OCI-LY1 (cell line): ENCODE data around the gene NUDCD3.

ENCODE experiments used
- H2AFZ ChIP-seq: fragments of 200-600 bp; sonication (generic), shearing (Covaris generic); 2 replicates; pipeline ENCODE4 v1.6.0; 2014; ENCODE audit warnings: antibody characterized with exemption, mild to moderate bottlenecking, low read length
- H3F3A ChIP-seq: fragments of 200-600 bp; sonication (generic), shearing (Covaris generic); 2 replicates; pipeline ENCODE4 v1.6.0; 2014; ENCODE audit warnings: mild to moderate bottlenecking, antibody characterized with exemption, low read length, moderate library complexity; ENCODE audit not compliant: insufficient read depth
- H3K27ac ChIP-seq: fragments of 200-600 bp; sonication (generic); 2 replicates; pipeline ENCODE4 v1.5.1; 2014; ENCODE audit warnings: low read length, mixed run types, mild to moderate bottlenecking, low read depth; ENCODE audit not compliant: poor library complexity, severe bottlenecking
- H3K27me3 ChIP-seq: fragments of 200-600 bp; sonication (generic); 2 replicates; pipeline ENCODE4 v1.6.0; 2014; ENCODE audit warnings: antibody characterized with exemption, mild to moderate bottlenecking, low read length, moderate library complexity; ENCODE audit not compliant: insufficient read depth
- H3K36me3 ChIP-seq: fragments of 200-600 bp; sonication (generic); 2 replicates; pipeline ENCODE4 v1.6.1; 2014; ENCODE audit warnings: mild to moderate bottlenecking, antibody characterized with exemption, low read length, moderate library complexity, mixed read lengths; ENCODE audit not compliant: insufficient read depth
- H3K4me1 ChIP-seq: fragments of 200-600 bp; sonication (generic); 2 replicates; pipeline ENCODE4 v1.5.1; 2014; ENCODE audit warnings: mild to moderate bottlenecking, low read length, moderate library complexity; ENCODE audit not compliant: insufficient read depth, severe bottlenecking
- H3K4me2 ChIP-seq: fragments of 200-600 bp; sonication (generic), shearing (Covaris generic); 2 replicates; pipeline ENCODE4 v1.6.1; 2014; ENCODE audit warnings: low read length
- H3K4me3 ChIP-seq: fragments of 200-600 bp; sonication (generic); 2 replicates; pipeline ENCODE4 v1.5.1; 2014; ENCODE audit warnings: low read length, low read depth, mild to moderate bottlenecking, mixed read lengths; ENCODE audit not compliant: poor library complexity, severe bottlenecking
- H3K79me2 ChIP-seq: fragments of 200-600 bp; shearing (Covaris generic); 2 replicates; pipeline ENCODE4 v1.6.1; 2016; ENCODE audit warnings: mixed run types, low read length, mixed read lengths; ENCODE audit not compliant: insufficient read depth
- H3K9ac ChIP-seq: fragments of 200-600 bp; sonication (generic), shearing (Covaris generic); 2 replicates; pipeline ENCODE4 v1.6.1; 2014; ENCODE audit warnings: mild to moderate bottlenecking, low read length, mixed read lengths
- H3K9me2 ChIP-seq: fragments of 200-600 bp; sonication (generic), shearing (Covaris generic); 2 replicates; pipeline ENCODE4 v1.6.1; 2014; ENCODE audit warnings: low read depth, mild to moderate bottlenecking, low read length, mixed read lengths
- H3K9me3 ChIP-seq: fragments of 200-600 bp; shearing (Covaris generic); 2 replicates; pipeline ENCODE4 v1.6.1; 2014; ENCODE audit warnings: low read length, mixed read lengths
- H4K20me1 ChIP-seq: fragments of 200-600 bp; sonication (generic), shearing (Covaris generic); 2 replicates; pipeline ENCODE4 v1.6.0; 2016; ENCODE audit warnings: mild to moderate bottlenecking, low read length; ENCODE audit not compliant: insufficient read depth
- EZH2 ChIP-seq: fragments of 200-600 bp; sonication (generic), shearing (Covaris generic); IDR thresholded peaks from 2 replicates; pipeline ENCODE4 v1.8.0; 2017; ENCODE audit warnings: borderline replicate concordance, mixed run types, mild to moderate bottlenecking, antibody characterized with exemption, low read length, moderate library complexity, mixed read lengths
- TF ChIP-seq, protein P1 (sequence below): fragments of 200-600 bp; sonication (generic), shearing (Covaris generic); IDR thresholded peaks from 2 replicates; pipeline ENCODE4 v1.5.1; 2017; ENCODE audit warnings: mild to moderate bottlenecking, antibody characterized with exemption, low read length, moderate library complexity, mixed read lengths

The NUDCD3 gene

DNA sequence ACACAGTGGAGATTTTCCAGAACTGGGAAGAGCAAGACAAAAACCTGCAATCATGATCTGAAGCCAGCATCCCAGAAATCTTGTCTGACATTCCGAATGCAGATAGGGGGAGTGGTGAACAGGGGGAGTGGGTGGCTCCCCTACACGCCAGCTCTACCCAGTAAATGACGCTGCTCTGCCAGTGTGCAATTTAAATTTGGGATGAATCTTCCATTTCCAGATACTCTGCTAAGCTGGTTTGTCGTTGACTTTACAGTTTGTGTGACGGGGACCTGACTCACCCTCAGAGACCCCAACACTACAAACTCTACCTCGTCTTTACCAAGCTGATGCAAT, 96.4 kb downstream of the NUDCD3 start:
- Histone ChIP-seq H4K20me1 (no peaks in the 10 kb centered on the region), H3K9me2 (no peaks in the 10 kb centered on the region), H3K36me3 (peaks cover 62% of the 10 kb centered on the region; the same call in 1 of the 2 replicates), H3K9me3 (no peaks in the 10 kb centered on the region), H2AFZ (no peak overlapping the region), H3K4me2 (no peak overlapping the region), H3K4me3 (no peak overlapping the region), H3K9ac (no peak overlapping the region), H3K27ac (no peak overlapping the region), H3K27me3 (no peaks in the 10 kb centered on the region), H3K79me2 (no peaks in the 10 kb centered on the region), H3F3A (no peaks in the 10 kb centered on the region), H3K4me1 (no peaks in the 10 kb centered on the region)
- TF ChIP-seq EZH2: no peak
- TF ChIP-seq, protein P1, sequence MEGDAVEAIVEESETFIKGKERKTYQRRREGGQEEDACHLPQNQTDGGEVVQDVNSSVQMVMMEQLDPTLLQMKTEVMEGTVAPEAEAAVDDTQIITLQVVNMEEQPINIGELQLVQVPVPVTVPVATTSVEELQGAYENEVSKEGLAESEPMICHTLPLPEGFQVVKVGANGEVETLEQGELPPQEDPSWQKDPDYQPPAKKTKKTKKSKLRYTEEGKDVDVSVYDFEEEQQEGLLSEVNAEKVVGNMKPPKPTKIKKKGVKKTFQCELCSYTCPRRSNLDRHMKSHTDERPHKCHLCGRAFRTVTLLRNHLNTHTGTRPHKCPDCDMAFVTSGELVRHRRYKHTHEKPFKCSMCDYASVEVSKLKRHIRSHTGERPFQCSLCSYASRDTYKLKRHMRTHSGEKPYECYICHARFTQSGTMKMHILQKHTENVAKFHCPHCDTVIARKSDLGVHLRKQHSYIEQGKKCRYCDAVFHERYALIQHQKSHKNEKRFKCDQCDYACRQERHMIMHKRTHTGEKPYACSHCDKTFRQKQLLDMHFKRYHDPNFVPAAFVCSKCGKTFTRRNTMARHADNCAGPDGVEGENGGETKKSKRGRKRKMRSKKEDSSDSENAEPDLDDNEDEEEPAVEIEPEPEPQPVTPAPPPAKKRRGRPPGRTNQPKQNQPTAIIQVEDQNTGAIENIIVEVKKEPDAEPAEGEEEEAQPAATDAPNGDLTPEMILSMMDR: no peak

- Histone ChIP-seq H3K36me3 (peaks cover 65% of the 10 kb centered on the region; the same call in 1 of the 2 replicates), H3K4me2 (no peak overlapping the region), H3K27ac (no peak overlapping the region), H3K79me2 (no peaks in the 10 kb centered on the region), H4K20me1 (no peaks in the 10 kb centered on the region), H3F3A (no peaks in the 10 kb centered on the region), H3K9ac (no peak overlapping the region), H3K9me3 (no peaks in the 10 kb centered on the region), H3K4me3 (no peak overlapping the region), H2AFZ (no peak overlapping the region), H3K4me1 (no peaks in the 10 kb centered on the region), H3K27me3 (no peaks in the 10 kb centered on the region), H3K9me2 (no peaks in the 10 kb centered on the region)
- TF ChIP-seq EZH2: no peak
- TF ChIP-seq, protein P1: no peak
These were observed 97.0 kb downstream of the NUDCD3 start for GRCh38 chr7:44393238-44394111.

- Histone ChIP-seq H3K4me2 (no peak overlapping the region), H4K20me1 (no peaks in the 10 kb centered on the region), H3K9me3 (no peaks in the 10 kb centered on the region), H3K27ac (no peak overlapping the region), H3K4me1 (no peaks in the 10 kb centered on the region), H3K4me3 (no peak overlapping the region), H3K9ac (no peak overlapping the region), H3K79me2 (no peaks in the 10 kb centered on the region), H3F3A (no peaks in the 10 kb centered on the region), H3K9me2 (no peaks in the 10 kb centered on the region), H3K36me3 (peaks cover 66% of the 10 kb centered on the region; the same call in 1 of the 2 replicates), H2AFZ (no peak overlapping the region), H3K27me3 (no peaks in the 10 kb centered on the region)
- TF ChIP-seq EZH2: no peak
- TF ChIP-seq, protein P1: no peak
These were observed 97.8 kb downstream of the NUDCD3 start for GRCh38 chr7:44392618-44393010.
